IPS-18a (cell line): Measurements from ENCODE around the gene NFIB.

Source experiments
- H3K27ac ChIP-seq: one replicate; pipeline ENCODE4 v1.5.1; 2013; ENCODE audit warnings: low read length
- H3K27me3 ChIP-seq: one replicate; pipeline ENCODE4 v1.6.1; 2013; ENCODE audit warnings: mild to moderate bottlenecking, low read length; ENCODE audit not compliant: control insufficient read depth, insufficient read depth
- H3K36me3 ChIP-seq: one replicate; pipeline ENCODE4 v1.6.1; 2013; ENCODE audit warnings: low read depth, low read length; ENCODE audit not compliant: control insufficient read depth
- H3K4me1 ChIP-seq: one replicate; pipeline ENCODE4 v1.6.1; 2013; ENCODE audit warnings: low read depth, low read length; ENCODE audit not compliant: control insufficient read depth
- H3K4me3 ChIP-seq: one replicate; pipeline ENCODE4 v1.5.1; 2013; ENCODE audit warnings: low read length
- H3K9ac ChIP-seq: one replicate; pipeline ENCODE4 v1.6.1; 2013; ENCODE audit warnings: mild to moderate bottlenecking, low read length, moderate library complexity
- H3K9me3 ChIP-seq: one replicate; pipeline ENCODE4 v1.6.1; 2013; ENCODE audit warnings: low read depth, low read length; ENCODE audit not compliant: control insufficient read depth

Gene NFIB

DNA sequence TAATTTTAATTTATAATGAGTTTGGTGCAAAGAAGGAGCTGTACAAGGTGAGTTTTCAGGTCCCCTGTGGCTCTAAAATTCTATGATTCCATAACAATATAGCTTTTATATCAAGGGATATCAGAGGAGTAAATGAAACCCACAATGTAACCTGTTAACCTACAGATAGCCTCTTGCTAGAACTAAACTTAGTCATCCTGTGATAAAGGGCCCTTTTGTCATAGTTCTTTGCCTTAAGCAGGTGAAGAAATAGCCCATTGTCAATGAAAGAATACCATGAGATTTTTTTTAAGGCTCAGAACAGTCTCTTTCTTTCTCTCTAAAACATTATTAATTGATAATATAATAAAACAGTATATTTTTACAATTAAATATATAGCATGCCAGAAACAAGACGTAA lies 127.8 kb downstream of the NFIB start:
- H3K27me3 ChIP-seq, result no peaks in the 10 kb centered on the region
- H3K4me3 ChIP-seq, result no peak overlapping the region
- H3K27ac ChIP-seq, result no peak overlapping the region
- no peaks in the 10 kb centered on the region for H3K4me1 ChIP-seq
- H3K36me3 ChIP-seq, result no peaks in the 10 kb centered on the region
- H3K9me3 ChIP-seq, result no peaks in the 10 kb centered on the region
- H3K9ac ChIP-seq, result no peak overlapping the region

GRCh38 chr9:14185016-14185415 lies 128.9 kb downstream of the NFIB start:
- Histone ChIP-seq H3K27me3 (no peaks in the 10 kb centered on the region), H3K36me3 (no peaks in the 10 kb centered on the region), H3K4me3 (no peak overlapping the region), H3K9ac (no peak overlapping the region), H3K4me1 (no peaks in the 10 kb centered on the region), H3K27ac (no peak overlapping the region), H3K9me3 (no peaks in the 10 kb centered on the region)

- H3K9ac ChIP-seq, result no peak overlapping the region
- no peak overlapping the region for H3K27ac ChIP-seq
- H3K36me3 ChIP-seq, result no peaks in the 10 kb centered on the region
- no peaks in the 10 kb centered on the region for H3K27me3 ChIP-seq
- no peaks in the 10 kb centered on the region for H3K9me3 ChIP-seq
- H3K4me3 ChIP-seq, result no peak overlapping the region
- H3K4me1 ChIP-seq, result no peaks in the 10 kb centered on the region
Measured at GRCh38 chr9:14183001-14183400, 130.9 kb downstream of the NFIB start.

- Histone ChIP-seq H3K4me1 (no peaks in the 10 kb centered on the region), H3K9ac (no peak overlapping the region), H3K36me3 (no peaks in the 10 kb centered on the region), H3K27me3 (no peaks in the 10 kb centered on the region), H3K4me3 (no peak overlapping the region), H3K27ac (no peak overlapping the region), H3K9me3 (no peaks in the 10 kb centered on the region)
Measured at GRCh38 chr9:14180960-14181537, 132.9 kb downstream of the NFIB start.

- H3K27ac ChIP-seq, result no peak overlapping the region
- no peaks in the 10 kb centered on the region for H3K27me3 ChIP-seq
- H3K4me3 ChIP-seq, result no peak overlapping the region
- H3K9me3 ChIP-seq, result no peaks in the 10 kb centered on the region
- H3K36me3 ChIP-seq, result no peaks in the 10 kb centered on the region
- no peaks in the 10 kb centered on the region for H3K4me1 ChIP-seq
- no peak overlapping the region for H3K9ac ChIP-seq
Measured at GRCh38 chr9:14180093-14180959, 133.6 kb downstream of the NFIB start.

- H3K36me3 ChIP-seq, result no peaks in the 10 kb centered on the region
- no peaks in the 10 kb centered on the region for H3K4me1 ChIP-seq
- H3K27ac ChIP-seq, result no peak overlapping the region
- no peaks in the 10 kb centered on the region for H3K27me3 ChIP-seq
- H3K9me3 ChIP-seq, result no peaks in the 10 kb centered on the region
- H3K4me3 ChIP-seq, result no peak overlapping the region
- no peak overlapping the region for H3K9ac ChIP-seq
Measured at GRCh38 chr9:14179449-14179848, 134.5 kb downstream of the NFIB start.

DNA sequence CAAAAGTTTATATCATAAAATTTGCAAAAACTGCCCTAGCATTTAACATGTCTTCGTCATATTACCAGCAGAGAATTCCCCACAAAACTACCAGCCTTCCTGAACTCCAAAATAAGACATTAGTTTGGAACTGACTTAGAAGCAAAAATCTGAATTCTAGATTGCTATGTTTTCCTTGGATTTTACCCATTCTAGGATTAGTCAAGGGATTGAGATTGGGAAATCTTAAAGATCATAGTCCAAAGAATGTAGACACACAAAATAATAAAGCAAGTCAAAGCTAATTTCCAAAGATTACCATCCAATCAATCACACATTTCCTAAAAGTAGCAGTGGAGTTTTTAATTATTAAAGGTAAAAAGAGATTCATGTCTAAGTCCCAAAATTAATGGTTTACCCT lies 138.2 kb downstream of the NFIB start:
- H3K27ac ChIP-seq, result no peak overlapping the region
- H3K9ac ChIP-seq, result no peak overlapping the region
- no peaks in the 10 kb centered on the region for H3K36me3 ChIP-seq
- no peaks in the 10 kb centered on the region for H3K9me3 ChIP-seq
- H3K27me3 ChIP-seq, result no peaks in the 10 kb centered on the region
- no peak overlapping the region for H3K4me3 ChIP-seq
- no peaks in the 10 kb centered on the region for H3K4me1 ChIP-seq

GRCh38 chr9:14173713-14174112 lies 140.2 kb downstream of the NFIB start:
- H3K9me3 ChIP-seq, result no peaks in the 10 kb centered on the region
- no peak overlapping the region for H3K4me3 ChIP-seq
- no peaks in the 10 kb centered on the region for H3K36me3 ChIP-seq
- H3K27ac ChIP-seq, result no peak overlapping the region
- no peak overlapping the region for H3K9ac ChIP-seq
- no peaks in the 10 kb centered on the region for H3K27me3 ChIP-seq
- H3K4me1 ChIP-seq, result no peaks in the 10 kb centered on the region

GRCh38 chr9:14170973-14171596 lies 142.9 kb downstream of the NFIB start:
- Histone ChIP-seq H3K9me3 (no peaks in the 10 kb centered on the region), H3K9ac (no peak overlapping the region), H3K27me3 (no peaks in the 10 kb centered on the region), H3K27ac (no peak overlapping the region), H3K4me1 (no peaks in the 10 kb centered on the region), H3K36me3 (no peaks in the 10 kb centered on the region), H3K4me3 (no peak overlapping the region)

GRCh38 chr9:14170392-14170931 lies 143.5 kb downstream of the NFIB start:
- Histone ChIP-seq H3K9me3 (no peaks in the 10 kb centered on the region), H3K36me3 (no peaks in the 10 kb centered on the region), H3K4me1 (no peaks in the 10 kb centered on the region), H3K27me3 (no peaks in the 10 kb centered on the region), H3K9ac (no peak overlapping the region), H3K27ac (no peak overlapping the region), H3K4me3 (no peak overlapping the region)

GRCh38 chr9:14168381-14168780 lies 145.6 kb downstream of the NFIB start:
- no peaks in the 10 kb centered on the region for H3K9me3 ChIP-seq
- H3K27ac ChIP-seq, result no peak overlapping the region
- H3K9ac ChIP-seq, result no peak overlapping the region
- H3K4me1 ChIP-seq, result no peaks in the 10 kb centered on the region
- H3K36me3 ChIP-seq, result no peaks in the 10 kb centered on the region
- no peaks in the 10 kb centered on the region for H3K27me3 ChIP-seq
- no peak overlapping the region for H3K4me3 ChIP-seq
